HG02571 (cell line): ENCODE data around the gene TGM2.

ENCODE experiments used
- ATAC-seq: cut with Tn5 transposase; IDR thresholded peaks from one replicate; pipeline ENCODE4 v1.9.1; 2021; ENCODE audit warnings: mild to moderate bottlenecking, moderate library complexity; ENCODE audit not compliant: unreplicated experiment

The TGM2 gene

DNA sequence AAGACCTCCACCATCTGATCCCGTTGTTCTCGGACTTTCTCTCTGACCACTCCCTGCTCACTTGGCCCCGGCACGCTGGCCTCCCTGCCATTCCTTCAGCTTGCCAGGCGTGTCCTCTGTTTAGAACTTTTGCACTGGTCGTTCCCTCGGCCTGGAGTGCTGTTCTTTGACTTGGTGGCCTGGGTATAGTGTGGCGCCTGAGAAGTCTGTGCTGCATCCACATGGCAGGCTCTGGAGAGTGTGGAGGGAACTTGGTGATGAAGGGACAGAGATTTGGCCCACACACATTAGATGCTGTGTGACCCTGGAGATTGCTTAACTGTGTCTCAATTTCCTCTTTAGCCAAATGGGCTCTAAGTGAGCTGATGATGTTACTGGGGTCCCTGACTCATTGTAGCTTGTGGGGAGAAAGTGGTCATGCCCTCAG lies 13.0 kb upstream of the TGM2 start:
- no peak for ATAC-seq

DNA sequence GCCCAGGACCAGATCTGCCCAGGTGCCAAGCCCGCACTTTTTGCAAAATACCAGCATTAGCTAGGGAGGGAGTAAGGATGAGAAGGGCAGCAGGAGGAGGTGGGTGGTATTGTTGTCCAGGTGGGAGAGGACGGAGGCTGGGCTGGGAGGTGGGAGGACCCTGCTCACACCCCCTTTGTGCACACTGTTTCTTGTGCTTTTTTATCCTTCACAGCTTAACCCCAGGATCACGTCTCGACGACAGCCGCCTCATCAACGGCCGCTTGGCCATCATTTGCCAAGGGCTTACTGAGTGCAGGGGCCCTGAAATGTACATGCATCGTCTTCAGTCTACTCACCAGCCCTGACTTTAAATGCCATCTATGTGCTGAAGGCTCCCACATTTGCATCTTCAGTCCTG lies 12.1 kb upstream of the TGM2 start:
- ATAC-seq: no peak

DNA sequence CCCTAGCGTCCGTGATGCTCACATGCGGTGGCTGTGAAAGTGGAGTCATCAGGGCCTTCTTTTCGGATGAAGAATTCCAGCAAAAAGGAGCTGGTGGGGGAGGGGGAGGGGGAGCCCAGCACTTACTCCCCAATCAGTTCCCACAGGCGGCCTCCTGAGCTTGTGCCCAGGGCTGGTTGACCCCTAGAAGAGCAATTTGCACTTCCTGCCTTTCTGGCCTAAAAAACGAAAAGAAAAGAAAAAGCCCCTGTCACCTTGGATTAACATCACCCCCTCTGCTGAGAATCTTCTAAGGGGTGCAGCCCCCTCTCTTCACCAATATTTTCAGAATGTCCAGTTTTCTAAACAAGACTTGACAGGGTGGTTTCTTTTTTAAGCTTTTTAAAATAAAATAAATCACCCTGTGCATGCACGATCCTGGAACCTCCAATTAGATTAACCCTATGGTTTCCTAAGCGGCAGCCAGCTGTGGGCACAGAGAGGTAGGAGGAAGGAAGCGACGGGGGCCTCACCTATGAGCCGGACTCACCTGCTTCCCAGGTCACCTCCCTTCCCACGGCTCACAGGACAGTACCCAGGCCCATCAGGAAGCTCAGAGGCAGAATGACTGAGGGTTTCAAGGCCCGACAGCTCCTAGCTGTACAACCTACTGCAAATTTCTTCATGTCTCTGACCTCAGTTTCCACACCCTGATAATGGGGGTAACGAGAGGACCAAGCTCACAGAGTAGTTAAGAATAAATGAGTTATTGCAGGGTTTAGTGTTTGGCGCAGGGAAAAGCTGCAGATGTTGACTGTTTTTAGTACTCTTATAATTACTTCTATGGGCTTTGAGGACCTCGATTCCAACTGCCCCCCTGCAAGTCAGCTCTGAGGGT lies 10.5 kb upstream of the TGM2 start:
- no peak for ATAC-seq

DNA sequence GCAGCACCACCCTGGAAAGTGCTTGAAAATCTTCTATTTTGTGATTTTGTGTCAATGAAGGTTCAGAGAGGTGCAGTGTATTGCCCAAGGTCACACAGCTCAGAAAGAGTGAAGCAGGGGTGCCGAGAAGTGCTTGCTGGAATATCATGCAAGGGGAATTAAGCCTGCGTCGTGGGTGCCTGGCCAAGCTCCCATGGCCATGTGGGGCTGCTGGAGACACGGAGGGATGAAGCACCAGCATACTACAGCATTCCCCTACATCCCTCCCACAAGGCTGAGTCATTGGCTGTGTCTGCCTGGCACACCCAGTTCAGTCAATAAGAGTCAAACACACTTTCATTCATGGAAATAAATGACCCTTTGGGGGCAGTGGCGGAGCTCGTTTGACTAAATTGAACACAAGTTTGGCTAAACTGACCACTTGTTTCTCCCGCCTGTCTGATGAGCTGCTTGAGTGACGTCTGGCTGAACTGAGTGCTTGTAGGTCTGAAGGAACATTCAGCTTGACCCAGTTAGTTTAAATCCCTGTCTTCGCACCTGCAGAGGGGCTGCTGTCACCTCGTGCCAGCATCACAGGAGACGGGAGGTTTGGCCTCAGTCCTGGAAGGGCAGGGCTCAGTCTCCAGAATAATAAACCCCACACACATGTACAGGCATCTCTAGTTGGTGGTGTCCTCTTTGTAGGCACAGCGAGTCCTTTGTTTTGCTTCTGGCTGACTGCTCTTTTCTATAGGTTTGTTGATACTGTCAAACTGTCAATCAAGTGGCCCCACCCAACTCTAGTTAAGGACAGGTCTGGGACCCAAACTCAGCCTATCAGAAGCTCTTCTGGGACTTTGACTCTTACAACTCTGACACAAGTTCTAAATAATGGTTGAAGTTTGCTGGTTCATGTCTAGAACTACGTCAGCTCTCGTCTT lies 8.4 kb upstream of the TGM2 start:
- ATAC-seq: no peak

DNA sequence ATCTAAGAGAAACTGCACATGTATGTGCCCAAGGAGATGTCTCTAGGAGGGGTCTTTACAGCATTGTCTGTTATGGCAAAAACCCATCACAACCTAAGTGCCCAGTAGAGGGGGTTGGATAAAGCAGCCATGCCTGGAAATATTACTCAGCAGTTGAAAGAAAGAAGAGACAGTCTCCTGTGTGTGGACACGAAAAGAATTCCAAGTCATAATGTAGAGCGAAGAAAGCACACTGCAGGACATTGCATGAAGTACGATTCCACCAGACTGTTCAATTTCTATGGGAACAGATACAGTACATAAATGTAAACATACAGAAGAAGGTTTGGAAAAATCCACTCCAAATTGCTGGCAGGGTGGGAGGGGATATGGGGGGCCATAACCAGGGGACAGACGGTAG lies 7.3 kb upstream of the TGM2 start:
- no peak for ATAC-seq

DNA sequence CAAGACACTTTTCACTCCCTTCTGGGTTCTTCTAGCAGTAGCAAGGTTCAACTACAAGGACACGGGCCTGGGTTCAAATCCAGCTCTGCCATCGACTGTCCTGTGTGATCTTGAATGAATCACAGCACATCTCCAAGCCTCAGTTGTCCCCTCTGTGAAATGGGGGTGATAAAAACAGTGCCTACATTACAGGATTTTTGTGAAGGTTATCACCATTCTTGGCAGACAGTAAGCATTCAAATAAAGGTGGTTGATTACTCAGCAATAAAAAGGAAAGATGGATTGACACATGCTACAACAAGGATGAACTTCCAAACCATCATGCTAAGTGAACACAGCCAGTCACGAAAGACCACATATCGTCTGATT lies 6.6 kb upstream of the TGM2 start:
- ATAC-seq: no peak

DNA sequence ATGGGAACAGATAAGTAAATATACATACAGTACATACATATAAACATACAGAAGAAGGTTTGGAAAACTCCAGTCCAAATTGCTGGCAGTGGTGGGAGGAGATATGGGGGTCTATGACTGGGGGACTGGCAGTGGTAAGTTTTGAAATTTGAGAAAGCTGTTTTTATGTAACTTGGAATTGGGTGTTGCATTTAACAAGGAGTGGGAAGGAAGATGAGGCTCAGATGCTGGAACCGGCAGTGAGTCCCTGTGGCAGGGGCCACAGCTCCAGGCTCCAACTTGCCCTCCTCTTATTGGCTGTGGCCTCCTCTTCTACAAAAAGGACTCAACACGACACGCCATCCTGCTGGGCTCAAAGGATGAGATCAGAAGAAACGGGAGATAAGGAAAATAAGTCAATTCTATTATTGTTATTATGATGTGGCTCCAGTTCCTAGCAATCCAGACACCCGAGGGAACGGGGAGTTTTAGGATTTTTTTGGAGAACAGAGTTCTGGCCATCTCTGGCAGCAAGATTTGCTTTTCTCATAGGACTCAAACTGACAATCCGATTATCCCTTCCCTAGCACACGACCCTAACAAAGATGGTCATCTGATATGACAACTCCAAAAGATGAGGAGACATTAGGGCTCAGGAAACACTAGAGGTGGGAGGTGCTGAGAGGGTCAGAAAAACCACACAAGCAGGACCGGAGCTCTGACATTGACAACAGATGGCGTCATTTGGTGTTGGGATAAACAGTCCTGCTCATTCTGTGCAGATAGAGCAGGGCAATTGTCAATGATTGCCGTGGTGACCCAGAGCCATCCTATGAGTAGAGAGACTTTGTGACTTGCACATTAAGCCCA lies 6.0 kb upstream of the TGM2 start:
- no peak for ATAC-seq

DNA sequence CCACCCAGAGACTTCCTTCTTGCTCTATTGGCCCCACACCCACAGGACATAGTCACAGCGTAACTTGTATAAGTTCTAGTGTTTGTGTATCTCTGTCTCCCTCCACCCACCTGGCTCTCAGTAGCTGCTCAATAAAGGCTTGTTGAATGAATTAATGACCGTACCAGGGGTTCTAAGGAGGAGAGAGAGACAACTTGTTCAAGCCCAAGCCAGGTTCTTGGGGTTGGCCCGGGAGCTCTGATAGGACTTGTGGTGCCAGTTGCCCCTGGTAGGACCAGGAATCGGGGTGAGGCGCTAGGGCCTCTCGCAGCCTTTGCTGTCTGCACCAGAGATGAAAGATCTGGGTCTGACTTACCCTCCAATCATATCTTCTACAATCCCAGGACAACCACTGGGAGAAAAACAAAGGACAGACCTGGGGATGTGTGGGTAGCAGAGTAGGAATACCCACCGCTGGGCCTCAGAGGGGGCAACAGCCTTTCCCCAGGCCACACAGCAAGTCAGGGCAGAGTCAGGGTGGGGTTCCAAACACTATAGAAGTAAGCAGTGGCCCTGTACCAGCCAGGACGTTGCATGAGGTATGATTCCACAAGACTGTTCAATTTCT lies 5.3 kb upstream of the TGM2 start:
- ATAC-seq: no peak

DNA sequence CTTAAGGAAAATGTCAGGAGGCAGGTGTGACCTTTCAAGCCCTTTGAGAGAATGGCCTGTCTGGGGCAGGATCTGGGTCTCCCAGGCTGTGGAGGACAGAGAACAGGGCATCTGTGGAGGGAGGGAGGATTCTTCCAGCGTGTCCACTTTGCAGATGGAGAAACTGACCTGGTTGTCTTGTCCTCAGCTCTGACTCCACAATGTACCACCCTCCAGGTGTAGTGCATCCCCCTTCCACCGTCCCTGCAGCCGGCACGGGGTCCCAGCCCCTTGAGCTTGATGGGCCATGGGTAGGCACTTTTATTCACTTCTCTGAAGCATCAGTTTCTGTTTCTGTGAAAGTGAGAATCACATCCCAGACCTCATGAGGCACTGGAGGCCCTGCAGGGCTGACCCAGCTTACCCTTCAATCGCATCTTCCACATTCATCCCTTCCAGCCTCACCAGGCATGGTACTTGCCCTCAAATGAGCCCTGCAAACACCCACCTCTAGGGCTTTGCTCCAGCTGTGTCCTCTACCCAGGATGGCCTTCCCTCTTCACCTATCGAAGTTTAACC lies 4.6 kb upstream of the TGM2 start:
- no peak for ATAC-seq

DNA sequence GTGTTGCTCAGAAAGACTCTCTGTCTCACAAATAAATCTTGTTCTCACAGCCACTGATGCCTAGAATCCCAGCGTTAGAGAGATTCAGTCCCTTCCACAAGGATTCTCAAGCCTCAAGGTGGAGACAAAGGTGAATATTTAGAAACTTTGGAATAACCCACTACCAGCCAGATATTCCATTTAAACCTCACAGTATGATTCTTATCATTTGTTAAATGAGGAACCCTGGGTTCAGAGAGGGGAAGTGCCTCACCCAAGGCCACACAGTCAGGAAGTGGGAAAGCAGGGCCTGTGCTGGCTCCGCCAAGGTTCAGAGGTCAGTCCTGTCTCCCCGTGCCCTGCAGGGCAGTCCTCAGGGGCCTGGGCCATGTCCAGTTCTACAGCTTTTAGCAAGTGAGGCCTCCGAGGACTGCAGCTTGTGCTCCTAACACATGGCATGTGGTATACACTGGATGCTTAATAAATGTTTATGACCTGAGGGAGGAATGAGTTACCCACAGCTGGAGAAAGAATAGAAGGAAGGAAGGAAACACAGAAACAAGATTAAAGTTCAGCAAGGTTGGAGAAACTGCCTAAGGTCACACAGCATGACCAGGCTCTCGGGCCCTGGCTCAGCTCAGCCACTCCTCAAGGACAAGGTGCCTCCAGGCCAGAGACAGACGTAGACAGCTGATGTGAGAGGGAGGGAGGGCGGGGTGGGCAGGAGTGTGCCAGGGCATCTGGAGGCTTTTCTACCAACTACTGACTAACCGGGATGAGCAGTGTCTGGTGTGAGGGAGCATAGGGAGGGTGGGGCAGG lies 3.9 kb upstream of the TGM2 start:
- no peak for ATAC-seq

DNA sequence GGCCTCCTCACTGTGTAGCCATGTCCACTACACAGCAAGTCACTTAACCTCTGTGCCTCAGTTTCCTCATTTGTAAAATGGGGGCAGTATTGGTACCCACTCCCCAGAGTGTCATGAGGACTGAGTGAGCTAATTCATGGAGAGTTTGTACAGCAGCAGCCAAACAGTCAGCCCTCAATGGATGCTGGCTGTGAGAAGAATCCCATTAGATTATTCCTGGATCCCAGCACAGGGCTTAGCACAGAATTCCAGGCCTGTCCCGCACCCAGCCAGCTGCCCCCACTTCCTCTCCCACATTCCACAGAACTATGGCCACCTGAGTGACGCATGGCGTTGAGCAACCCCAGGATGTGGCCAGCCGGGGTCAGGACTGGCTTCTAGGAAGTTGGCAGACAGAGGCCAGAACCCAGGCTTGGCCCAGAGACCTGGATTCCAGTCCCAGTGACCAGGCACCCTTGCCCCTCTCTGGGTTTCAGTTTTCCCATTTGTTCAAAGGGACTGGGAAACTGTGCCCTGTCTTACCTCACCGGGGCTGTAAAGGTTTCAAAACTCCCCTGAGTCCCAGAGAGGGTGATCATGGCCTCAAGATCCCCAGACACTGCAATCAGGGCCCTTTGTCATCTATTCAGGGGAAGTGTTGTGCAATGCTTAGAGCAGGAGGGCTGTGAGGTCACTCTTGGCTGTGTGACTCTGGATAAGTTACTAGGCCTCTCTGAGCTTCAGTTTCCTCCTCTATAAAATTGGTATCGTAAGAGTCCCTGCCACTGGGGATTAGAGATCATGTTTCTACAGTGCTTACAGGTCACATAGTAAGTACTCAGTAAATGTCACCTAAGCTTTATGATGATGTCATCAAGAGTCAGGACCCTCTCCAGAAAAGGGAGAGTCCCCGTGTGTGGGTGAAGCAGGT lies 3.0 kb upstream of the TGM2 start:
- ATAC-seq: no peak

DNA sequence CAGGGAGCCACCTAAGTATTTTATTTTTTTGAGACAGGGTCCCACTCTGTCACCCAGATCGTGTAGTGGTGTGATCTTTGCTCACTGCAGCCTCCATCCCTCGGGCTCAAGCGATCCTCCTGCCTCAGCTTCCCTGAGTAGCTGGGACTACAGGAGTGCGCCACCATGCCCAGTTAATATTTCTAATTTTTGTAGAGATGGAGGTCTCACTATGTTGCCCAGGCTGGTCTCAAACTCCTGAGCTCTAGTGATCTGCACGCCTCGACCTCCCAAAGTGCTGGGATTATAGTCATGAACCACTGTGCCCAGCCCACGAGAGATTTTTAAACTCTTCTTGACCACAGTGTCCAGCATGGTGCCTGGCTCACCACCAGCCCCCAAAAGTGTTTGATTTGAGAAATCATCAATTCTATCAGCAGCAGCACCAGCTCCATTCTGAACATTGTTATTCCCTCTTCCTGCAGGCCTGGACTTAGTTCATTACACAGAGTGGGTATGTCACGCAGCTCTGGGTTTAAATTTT lies 2.3 kb upstream of the TGM2 start:
- ATAC-seq: no peak

DNA sequence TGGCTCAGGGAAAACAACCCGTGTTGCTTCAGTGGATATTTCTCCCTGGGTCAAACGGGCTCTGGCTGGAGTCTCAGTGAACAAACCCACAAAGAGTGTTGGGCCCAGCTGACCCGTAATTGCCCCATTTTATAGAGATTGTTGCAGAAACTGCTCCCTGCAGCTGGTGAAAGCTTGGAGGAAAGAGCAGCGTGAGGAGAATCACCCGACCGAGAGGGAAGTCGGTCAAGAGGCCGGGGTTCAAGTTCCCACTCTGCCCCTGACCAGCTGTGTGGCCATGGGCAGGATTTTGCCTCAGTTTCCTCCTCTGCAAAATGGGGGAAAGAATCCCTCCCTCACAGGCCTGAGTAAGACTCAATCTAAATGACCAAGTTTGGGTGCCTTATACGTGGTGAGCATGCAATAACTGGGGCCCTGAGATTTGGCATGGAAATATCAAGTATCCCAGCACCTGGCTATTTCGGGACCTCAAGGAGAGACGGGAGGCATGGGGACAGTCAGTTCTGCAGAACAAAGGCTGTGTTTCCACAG lies 1.7 kb upstream of the TGM2 start:
- no peak for ATAC-seq

DNA sequence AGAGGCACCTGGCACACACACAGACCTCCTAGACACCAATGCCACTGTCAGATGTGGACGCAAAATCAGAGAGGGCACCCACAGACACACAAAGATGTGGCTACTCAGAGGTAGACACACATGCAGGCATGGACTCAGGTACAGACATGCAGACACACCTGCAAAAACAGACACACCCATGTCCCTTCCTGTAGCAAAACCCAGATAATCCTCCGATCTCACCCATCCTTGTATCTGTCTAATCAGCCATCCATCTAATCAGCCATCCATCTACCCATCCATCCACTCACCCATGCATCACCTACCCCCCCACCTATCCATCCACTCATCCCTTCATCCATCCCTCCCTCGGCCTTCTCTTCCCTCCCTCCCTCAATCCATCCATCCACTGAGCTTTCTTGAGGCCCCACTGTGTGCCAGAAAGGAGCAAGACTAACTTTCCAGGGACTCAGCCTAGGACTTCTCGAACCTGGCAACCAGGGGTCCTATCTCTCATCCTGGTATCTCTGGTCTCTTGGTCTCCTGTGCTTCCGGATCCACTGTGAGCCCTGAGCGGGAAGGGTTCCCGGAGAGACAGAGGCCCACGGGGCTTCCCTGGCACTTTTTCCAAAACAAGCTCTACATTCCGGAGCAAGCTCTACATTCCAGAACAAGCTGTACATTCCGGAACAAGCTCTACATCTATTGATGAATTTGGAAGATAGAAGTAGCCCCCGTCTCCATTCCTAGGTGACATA lies 1.1 kb upstream of the TGM2 start:
- no peak for ATAC-seq

DNA sequence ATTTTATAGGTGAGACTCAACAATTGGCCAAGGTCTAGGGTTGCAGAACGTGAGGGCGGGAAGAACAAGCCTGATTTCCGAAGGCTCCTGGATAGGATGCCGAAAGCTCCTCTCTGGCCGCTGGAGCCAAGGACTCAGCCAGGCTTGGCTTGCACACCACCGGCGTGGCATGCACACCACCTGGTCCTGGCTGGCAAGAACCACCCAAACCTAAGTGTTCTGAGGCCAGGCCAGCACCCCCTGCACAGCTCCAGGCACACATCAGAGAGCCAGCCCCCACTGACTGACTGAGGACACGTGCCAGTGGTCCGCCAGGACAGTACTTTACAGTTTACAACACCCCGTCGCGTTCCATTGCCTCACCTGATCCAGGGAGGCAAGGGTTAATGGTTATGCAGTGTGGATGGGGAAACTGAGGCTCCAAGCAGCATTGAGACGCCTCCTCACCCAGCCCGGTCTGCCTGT lies 414 bp downstream of the TGM2 start:
- no peak for ATAC-seq

DNA sequence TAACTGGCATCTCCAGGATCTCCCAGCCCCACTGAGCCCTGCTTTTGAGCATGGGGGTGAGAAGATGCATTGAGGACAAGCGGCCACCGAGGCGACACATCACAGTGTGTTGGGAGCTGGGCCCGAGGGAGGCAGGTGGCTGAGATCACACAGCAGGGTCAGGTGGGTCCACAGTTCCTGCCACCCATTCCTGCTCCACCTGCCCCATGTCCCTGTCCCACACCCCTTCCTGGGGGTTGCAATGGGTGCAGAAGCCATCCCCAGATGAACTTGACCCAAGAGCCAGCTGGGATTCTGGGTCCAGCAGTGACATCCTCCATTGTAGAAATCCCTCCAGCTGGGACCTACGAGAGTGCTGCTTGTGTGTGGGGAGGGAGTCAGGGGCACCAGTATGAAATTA lies 1.0 kb downstream of the TGM2 start:
- ATAC-seq: no peak
